GM19468 (cell line): ENCODE data around the gene TROAP.

ENCODE experiments used
- ATAC-seq: cut with Tn5 transposase; IDR thresholded peaks from one replicate; pipeline ENCODE4 v1.9.1; 2021; ENCODE audit warnings: mild to moderate bottlenecking, moderate library complexity, moderate number of reproducible peaks; ENCODE audit not compliant: unreplicated experiment; ENCODE audit errors: extremely low read depth

The TROAP gene

GRCh38 chr12:49340971-49341776 lies 18.1 kb downstream of the TROAP start:
- no peak for ATAC-seq

GRCh38 chr12:49341777-49342065 lies 18.7 kb downstream of the TROAP start:
- no peak for ATAC-seq

- no peak for ATAC-seq
Observed at GRCh38 chr12:49342066-49342913, 19.2 kb downstream of the TROAP start.

- no peak for ATAC-seq
Observed at GRCh38 chr12:49342914-49343731, 20.1 kb downstream of the TROAP start.

GRCh38 chr12:49344486-49345050 lies 21.5 kb downstream of the TROAP start:
- no peak for ATAC-seq

GRCh38 chr12:49345051-49345824 lies 22.2 kb downstream of the TROAP start:
- no peak for ATAC-seq

GRCh38 chr12:49345825-49346658 lies 23.0 kb downstream of the TROAP start:
- no peak for ATAC-seq

- no peak for ATAC-seq
Observed at GRCh38 chr12:49346659-49347310, 23.7 kb downstream of the TROAP start, which contains the start of gene DNAJC22. DNAJC22 (plus strand) TSS chr12:49346888; CDS start chr12:49348873, 1,985 bp downstream.

GRCh38 chr12:49347311-49348193 lies 24.5 kb downstream of the TROAP start:
- no peak for ATAC-seq

GRCh38 chr12:49348781-49349180 lies 25.7 kb downstream of the TROAP start:
- ATAC-seq: no peak

GRCh38 chr12:49349266-49349665 lies 26.2 kb downstream of the TROAP start:
- ATAC-seq: no peak

GRCh38 chr12:49352351-49352750 lies 29.3 kb downstream of the TROAP start:
- ATAC-seq: no peak

GRCh38 chr12:49355913-49356312 lies 32.9 kb downstream of the TROAP start:
- ATAC-seq: no peak

GRCh38 chr12:49357103-49357678 lies 34.1 kb downstream of the TROAP start:
- no peak for ATAC-seq

- no peak for ATAC-seq
Observed at GRCh38 chr12:49358483-49359141, 35.6 kb downstream of the TROAP start.

GRCh38 chr12:49359671-49360070 lies 36.6 kb downstream of the TROAP start:
- ATAC-seq: no peak
